NCI-H526 (cell line): ENCODE results near the gene OR2L8.

Experiments used
- DNase-seq, 2 experiments: peaks; one replicate each; lab custom pipeline; 2025; lab: John Stamatoyannopoulos, UW

Gene OR2L8

DNA sequence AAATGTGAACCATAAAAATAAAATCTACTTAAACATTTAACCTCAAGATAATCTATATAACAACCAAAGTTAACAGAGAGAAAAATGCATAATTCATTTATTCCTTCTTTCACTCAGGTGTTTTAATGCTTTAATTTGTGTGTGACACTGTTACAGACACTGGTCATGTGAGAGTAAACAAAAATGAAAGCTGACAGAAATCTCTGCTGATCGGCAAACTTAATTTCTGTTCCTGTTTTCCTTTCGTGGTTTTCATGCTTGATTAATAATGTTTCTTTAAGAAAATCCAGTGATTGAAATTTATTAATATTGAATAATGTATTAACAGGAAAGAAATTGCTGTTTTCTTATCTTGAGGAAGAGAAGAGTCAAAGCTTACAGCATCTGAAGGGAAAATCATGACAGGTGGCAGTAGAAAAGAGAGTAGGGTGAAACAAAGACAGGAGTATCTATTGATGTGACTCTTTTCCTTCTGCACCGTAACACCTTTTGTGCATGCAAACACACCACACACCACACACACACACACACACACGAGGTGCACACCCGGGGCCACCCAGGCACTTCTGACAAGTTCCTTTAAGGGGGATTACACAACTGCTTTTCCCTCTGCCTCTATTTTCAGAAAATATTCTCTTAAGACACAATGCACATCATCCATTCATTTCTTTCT is 18.0 kb downstream of the OR2L8 start:
- DNase-seq = no peak

DNA sequence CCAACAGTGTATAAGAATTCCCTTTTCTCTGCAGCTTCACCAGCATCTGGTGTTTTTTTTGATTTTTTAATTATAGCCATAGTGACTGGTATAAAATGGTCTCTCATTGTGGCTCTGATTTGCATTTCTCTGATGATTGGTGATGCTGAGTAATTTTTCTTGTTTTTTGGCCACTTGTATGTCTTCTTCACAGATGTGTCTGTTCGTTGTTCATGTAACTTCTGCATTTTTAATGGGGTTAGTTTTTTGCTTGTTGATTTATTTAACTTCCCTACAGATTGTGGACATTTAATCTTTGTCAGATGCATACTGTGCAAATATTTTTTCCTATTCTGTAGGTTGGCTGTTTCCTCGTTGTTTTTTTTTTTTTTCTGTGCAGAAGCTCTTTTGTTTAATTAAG is 44.3 kb downstream of the OR2L8 start:
- no peak for DNase-seq

DNA sequence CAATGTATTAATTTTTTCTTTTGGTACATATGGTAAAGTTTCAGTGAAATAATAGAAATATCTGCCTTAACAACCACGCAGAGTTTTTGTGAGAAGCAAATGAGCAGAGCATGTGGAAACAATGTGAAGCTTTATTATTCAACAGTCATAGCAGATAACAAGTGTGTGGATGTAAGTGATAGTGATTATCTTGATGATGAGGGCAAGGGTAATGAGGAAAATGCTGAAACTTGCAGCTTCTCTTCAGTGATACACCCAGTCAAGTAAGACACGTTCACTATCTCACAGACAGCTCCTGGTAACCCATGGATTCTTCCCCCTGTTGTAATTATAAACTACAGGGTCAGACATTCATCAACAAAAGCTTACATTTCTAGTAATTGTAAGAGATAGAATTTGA is 50.2 kb downstream of the OR2L8 start:
- no peak for DNase-seq
